ENCODE results near the gene RAB15.

DNA sequence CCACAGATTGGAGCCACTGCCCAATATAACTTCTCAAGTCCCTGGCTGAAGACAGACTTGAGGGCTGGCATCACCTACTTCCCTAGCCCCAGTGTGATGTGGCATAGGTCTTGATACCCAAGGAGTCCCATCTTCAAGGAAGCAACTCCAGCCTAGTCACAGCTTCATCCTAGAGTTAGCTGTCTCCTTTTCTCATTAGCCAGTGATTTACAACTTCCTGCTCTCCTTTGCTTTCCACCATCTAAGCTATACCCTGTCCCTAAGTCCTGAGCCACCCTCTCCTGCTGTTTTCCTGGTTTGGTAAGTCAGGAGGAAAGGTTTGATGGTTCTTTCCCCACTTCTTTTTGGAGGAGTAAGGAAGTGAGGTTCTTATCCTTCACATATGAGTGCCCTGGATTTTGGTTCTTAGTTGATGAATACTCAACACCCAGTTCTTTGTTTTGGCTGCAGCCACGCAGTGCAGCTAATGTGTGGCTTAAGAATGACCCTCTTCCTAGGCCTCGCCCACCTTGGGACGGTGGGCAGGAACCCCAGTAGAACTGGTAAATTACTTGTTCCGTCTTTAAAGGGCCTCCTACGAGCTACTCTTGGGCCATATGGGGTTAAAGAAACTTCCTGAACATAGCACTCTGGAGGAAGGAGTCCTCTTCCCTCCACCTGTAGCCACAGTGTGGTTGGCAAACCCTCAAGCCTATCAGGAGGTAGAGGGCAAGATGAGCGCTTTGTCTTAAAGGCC is 25.7 kb downstream of the RAB15 start:
- TF ChIP-seq, protein P1, sequence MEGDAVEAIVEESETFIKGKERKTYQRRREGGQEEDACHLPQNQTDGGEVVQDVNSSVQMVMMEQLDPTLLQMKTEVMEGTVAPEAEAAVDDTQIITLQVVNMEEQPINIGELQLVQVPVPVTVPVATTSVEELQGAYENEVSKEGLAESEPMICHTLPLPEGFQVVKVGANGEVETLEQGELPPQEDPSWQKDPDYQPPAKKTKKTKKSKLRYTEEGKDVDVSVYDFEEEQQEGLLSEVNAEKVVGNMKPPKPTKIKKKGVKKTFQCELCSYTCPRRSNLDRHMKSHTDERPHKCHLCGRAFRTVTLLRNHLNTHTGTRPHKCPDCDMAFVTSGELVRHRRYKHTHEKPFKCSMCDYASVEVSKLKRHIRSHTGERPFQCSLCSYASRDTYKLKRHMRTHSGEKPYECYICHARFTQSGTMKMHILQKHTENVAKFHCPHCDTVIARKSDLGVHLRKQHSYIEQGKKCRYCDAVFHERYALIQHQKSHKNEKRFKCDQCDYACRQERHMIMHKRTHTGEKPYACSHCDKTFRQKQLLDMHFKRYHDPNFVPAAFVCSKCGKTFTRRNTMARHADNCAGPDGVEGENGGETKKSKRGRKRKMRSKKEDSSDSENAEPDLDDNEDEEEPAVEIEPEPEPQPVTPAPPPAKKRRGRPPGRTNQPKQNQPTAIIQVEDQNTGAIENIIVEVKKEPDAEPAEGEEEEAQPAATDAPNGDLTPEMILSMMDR (IDR thresholded peaks at IDR 0.05), result no peak
- no peak for TF ChIP-seq POLR2A (IDR thresholded peaks at IDR 0.05)
